Progenitor cell of endocrine pancreas (in vitro differentiated cells): ENCODE results near the gene APRT. TPM values are rescaled to one million over a fixed set of nuclear protein-coding genes. Genes with fewer than 3 reads are reported as not detected.

Experiments
- DNase-seq: peaks from one replicate; pipeline ENCODE4 v3.0.0; 2021; ENCODE audit warnings: low spot score; ENCODE audit not compliant: unreplicated experiment
- H3K27ac Mint-ChIP-seq: 2 replicates; pipeline ENCODE4 v1.8.0; 2021; ENCODE audit warnings: mild to moderate bottlenecking, moderate library complexity, mixed read lengths
- H3K27me3 Mint-ChIP-seq: 2 replicates; pipeline ENCODE4 v1.8.0; 2021; ENCODE audit warnings: mixed read lengths
- H3K36me3 Mint-ChIP-seq: 2 replicates; pipeline ENCODE4 v1.8.0; 2022; ENCODE audit warnings: mixed read lengths; ENCODE audit not compliant: insufficient read depth
- H3K4me1 Mint-ChIP-seq: 2 replicates; pipeline ENCODE4 v1.8.0; 2021; ENCODE audit warnings: low read depth, mixed read lengths
- H3K4me3 Mint-ChIP-seq: 2 replicates; pipeline ENCODE4 v1.8.0; 2021; ENCODE audit warnings: low read depth, mild to moderate bottlenecking, moderate library complexity, mixed read lengths
- H3K9me3 Mint-ChIP-seq: 2 replicates; pipeline ENCODE4 v1.8.0; 2021; ENCODE audit warnings: low read depth, mixed read lengths
- total RNA-seq: library from RNA; stranded (reverse); gene quantifications from 2 replicates; pipeline ENCODE4 v1.2.1, GENCODE V29; 2021
- TF ChIP-seq, protein P1 (sequence below): fragments of 200-600 bp; sonication (generic); IDR thresholded peaks from one replicate; pipeline ENCODE4 v1.5.0; 2021; ENCODE audit warnings: antibody characterized with exemption, mild to moderate bottlenecking; ENCODE audit not compliant: unreplicated experiment

The APRT gene
- total RNA-seq, 1 donor from 2014 or later = 100 TPM

DNA sequence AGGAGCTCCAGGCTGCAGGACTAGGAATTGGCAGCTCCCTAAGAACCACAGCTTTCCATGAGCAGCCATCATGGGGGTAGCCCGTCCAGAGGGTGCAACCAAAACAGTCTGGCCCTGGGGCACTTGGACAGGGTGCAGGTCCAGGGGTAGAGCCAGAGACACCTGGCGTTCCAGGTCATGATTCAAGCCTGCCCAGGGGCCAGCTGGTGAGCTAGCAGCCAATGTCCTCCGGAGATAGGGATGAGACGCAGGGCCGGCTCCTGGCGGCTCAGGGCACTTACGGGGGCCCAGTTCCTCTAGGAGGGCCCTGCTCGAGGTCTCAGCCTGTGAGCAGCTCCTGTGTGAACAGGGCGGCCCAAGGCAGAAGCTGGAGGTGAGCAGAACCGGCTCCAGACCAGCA lies 48.8 kb downstream of the APRT start:
- Mint-ChIP-seq H3K36me3 (no peaks in the 10 kb centered on the region), H3K4me3 (no peak overlapping the region), H3K9me3 (no peaks in the 10 kb centered on the region), H3K4me1 (peaks cover 34% of the 10 kb centered on the region), H3K27me3 (no peaks in the 10 kb centered on the region), H3K27ac (no peak overlapping the region)
- TF ChIP-seq, protein P1, sequence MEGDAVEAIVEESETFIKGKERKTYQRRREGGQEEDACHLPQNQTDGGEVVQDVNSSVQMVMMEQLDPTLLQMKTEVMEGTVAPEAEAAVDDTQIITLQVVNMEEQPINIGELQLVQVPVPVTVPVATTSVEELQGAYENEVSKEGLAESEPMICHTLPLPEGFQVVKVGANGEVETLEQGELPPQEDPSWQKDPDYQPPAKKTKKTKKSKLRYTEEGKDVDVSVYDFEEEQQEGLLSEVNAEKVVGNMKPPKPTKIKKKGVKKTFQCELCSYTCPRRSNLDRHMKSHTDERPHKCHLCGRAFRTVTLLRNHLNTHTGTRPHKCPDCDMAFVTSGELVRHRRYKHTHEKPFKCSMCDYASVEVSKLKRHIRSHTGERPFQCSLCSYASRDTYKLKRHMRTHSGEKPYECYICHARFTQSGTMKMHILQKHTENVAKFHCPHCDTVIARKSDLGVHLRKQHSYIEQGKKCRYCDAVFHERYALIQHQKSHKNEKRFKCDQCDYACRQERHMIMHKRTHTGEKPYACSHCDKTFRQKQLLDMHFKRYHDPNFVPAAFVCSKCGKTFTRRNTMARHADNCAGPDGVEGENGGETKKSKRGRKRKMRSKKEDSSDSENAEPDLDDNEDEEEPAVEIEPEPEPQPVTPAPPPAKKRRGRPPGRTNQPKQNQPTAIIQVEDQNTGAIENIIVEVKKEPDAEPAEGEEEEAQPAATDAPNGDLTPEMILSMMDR = no peak
- no peak for DNase-seq

DNA sequence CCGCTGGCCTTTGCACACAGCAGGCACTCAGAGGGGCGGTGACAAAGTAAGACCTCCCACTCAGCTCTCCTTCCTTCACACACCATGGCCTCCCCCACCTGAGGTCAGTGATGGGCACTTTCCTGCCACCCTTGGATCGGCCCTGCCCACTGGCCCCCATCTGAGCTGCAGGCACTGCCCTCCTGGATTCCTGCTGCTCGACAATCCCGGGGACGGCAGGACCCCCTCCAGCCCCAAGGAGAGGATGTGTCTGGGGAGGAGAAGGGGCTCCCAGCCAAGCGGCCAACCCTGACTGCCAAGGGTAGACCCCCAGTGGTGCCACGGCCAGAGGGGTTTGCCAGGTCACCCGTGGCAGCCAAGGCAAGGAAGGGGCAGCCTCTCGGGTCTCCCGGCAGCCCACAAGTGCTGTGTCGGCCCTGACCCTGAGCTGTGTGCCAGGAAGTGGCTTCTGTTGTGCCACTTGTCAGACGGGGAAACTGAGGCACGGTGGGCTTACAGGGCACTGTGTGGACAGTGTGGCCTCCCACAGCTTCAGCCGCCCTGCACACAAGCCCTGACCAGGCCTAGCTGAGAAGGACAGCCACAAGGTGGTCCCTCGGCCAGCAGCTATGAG lies 49.4 kb downstream of the APRT start:
- no peaks in the 10 kb centered on the region for H3K27me3 Mint-ChIP-seq
- H3K36me3 Mint-ChIP-seq = no peaks in the 10 kb centered on the region
- TF ChIP-seq, protein P1 = no peak
- DNase-seq = no peak
- H3K27ac Mint-ChIP-seq = no peak overlapping the region
- H3K9me3 Mint-ChIP-seq = no peaks in the 10 kb centered on the region
- no peak overlapping the region for H3K4me3 Mint-ChIP-seq
- H3K4me1 Mint-ChIP-seq = peaks cover 31% of the 10 kb centered on the region

DNA sequence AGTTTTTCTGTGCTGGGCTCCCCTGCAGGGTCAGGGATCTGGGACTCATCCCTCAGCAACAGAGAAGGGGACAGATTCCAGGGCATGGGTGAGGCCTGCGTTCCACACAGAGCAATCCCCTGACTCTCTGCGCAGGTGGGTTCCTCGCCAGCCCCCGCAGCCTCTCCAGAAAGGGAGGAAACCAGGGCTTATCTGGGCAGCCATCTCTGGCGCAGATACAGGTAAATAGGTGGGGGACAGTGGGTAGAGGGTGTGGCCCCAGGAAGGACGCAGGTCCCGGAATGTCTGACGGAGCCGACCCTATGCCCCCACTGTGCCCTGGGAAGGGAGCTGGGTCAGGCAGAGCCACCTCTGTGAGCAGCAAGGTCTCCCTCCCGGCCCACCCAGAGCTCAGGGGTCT lies 49.9 kb downstream of the APRT start:
- Mint-ChIP-seq H3K27me3 (no peaks in the 10 kb centered on the region), H3K9me3 (no peaks in the 10 kb centered on the region), H3K27ac (no peak overlapping the region), H3K36me3 (no peaks in the 10 kb centered on the region), H3K4me1 (peaks cover 26% of the 10 kb centered on the region), H3K4me3 (no peak overlapping the region)
- DNase-seq = no peak
- TF ChIP-seq, protein P1 = no peak

DNA sequence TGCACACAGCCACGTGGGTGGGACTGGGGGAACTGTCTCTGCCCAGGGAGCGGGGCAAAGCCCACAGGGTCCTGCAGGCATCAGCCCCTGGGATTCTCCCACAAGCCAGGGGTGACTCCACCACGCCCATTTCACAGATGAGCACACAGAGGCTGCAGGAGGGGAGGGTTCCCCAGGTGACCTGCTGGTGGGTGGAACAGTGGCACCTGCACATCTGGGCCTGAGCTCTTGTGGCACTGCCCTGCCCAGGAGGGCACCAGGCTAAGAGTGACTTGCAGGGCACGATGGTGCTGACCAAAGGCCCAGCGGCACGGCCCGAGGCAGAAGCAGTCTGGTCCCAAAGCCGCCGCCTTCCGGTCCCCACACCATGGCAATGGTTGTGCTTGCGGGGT lies 50.6 kb downstream of the APRT start:
- Mint-ChIP-seq H3K4me1 (peaks cover 25% of the 10 kb centered on the region), H3K4me3 (no peak overlapping the region), H3K36me3 (no peaks in the 10 kb centered on the region)

DNA sequence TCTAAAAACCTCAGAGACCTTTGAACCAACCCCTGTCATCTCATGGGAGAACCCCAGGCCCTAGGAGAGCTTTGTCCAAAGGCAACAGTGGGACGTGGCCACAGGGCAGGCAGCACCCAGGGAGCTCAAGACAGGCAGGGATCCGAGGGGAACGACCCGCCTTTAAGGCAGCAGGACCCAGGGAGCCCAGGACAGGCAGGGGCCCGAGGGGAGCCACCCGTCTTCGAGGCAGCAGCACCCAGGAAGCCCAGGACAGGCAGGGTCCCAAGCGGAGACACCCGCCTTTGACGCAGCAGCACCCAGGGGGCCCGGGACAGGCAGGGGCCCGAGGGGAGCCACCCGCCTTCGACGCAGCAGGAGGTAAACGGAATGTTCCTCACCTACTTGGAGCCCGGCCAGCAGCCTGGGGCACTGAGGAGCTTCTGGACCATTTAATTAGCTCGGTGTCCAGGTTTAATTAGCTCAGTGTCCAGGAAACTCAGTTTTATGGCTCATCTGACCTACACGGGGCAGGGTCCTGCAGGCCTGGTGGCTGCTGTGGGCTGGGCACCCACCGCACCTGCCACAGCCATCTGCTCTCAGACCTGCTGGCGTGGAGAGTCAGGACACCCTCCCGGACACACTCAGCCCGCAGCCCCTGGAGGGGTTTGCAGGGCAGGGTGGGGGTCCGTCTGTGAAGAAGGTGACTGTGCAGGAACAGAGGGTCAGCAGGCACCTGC lies 51.1 kb downstream of the APRT start:
- H3K4me1 Mint-ChIP-seq = peaks cover 25% of the 10 kb centered on the region
- TF ChIP-seq, protein P1 = no peak
- no peaks in the 10 kb centered on the region for H3K9me3 Mint-ChIP-seq
- DNase-seq = no peak
- H3K4me3 Mint-ChIP-seq = no peak overlapping the region
- no peaks in the 10 kb centered on the region for H3K36me3 Mint-ChIP-seq
- no peaks in the 10 kb centered on the region for H3K27me3 Mint-ChIP-seq
- H3K27ac Mint-ChIP-seq = no peak overlapping the region

More for the DNA sequence above, 50.6 kb downstream of the APRT start:
- Mint-ChIP-seq H3K27ac (no peak overlapping the region), H3K9me3 (no peaks in the 10 kb centered on the region), H3K27me3 (no peaks in the 10 kb centered on the region)
- TF ChIP-seq, protein P1 = no peak
- DNase-seq = no peak
